Measurements from ENCODE around the gene FAM120B.
"Not testable (repeated sequence)": the region's sequence is repeated elsewhere in the genome, so short reads cannot be mapped to it uniquely, and the experiment has no call there.

The FAM120B gene

DNA sequence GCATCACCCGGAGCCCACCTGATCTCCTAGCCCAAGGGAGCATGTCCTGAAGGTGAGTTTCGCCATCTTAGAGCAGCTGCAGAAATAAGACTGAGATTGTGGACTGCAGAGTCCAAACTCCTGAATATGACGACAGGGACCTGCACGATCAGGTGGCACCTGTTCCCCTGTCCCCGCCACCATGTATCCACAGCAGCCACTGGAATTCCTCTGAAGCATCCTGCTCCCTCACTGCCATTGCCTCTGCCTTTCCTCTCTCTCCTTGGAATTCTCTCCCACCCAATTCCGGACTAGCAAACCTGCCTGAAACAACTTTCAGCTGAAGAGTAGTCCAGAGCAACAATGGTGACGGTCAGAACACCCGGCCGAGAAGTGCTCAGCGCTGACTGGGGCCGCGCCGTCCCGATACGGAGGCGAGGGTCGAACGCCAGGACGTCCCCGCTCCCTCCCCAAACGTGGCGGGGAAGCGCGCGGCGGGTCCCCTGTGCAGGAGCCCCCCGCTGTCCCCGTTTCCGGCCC, 694 bp upstream of the FAM120B start:
- DNase-seq: no peak

DNA sequence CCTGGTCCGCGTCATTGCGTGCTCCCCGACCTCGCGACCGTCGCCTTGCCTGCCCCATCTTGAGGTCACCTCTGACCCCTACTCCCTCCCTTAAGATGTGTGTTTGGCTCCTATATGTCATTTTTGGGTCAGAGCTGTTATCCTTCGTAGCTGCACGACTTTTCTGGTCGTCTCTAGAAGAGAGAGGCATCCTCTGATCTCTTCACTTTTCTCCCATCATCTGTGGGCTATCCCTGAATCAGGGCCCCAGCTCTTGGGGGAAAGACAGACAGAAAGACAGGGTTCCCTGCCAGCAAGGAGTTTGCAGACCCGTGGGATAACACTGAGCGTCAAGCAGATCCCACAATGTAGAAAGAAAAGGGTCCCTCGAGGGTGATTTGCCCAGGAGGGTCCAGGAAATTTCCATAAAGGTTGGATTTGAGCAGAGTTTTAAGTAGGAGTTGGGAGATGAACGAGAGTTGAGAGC, 555 bp downstream of the FAM120B start:
- DNase-seq: no peak

DNA sequence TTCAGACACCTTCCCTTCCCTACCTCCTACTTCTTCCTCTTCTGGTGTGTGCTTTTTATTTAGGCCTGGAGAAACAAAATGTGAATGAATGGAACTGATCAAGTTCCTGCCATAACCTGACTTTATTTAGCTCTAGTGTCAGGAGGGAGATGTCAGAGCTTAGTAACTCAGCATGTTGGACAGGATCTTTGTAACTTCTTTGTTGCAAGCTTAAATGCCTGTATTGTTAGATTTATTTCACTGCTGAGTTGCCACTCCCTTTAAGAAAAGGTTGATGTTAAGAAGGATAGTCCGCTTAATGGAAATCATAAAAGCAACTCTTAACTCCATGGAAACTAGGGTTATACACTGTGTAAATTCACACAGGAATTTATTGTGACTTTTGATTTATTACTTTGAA, 2.2 kb downstream of the FAM120B start:
- DNase-seq: no peak

DNA sequence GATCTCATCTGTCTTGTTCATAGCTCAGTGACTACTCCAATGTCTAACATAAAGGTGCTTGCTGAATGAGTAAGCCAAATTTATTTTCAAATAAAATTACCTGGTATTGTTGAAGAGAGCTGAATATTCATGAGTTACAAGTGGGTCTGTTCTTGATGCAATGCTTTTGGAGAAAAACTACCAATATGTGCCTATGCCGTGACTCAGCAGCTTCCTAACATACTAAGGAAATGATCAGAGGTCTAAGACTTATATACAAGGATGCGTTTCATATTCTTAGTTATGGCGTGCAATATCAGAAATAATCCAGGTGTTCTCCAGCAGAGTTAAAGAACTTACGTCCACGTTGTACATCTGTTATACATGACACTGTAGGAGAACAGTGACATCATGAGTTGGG, 5.1 kb downstream of the FAM120B start:
- no peak for DNase-seq

DNA sequence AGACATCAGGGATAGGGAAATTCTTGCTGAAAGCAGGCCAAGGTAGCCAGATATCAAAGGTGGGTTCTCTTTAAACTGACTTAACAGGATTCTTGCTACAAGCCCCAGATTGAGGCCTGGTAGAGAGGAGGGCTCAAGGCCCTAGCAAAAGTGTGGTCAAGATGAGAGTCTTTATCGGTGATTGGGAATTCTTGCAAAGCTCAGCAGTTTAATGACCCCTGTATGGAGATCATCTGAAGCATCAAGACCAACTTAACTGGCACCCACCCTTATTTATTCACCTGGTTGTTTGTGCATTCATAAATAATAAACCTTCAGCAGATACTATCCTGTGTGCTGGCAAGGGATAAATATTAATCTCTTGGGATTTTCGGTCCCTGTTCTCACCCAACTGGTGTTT, 6.3 kb downstream of the FAM120B start:
- DNase-seq: no peak

DNA sequence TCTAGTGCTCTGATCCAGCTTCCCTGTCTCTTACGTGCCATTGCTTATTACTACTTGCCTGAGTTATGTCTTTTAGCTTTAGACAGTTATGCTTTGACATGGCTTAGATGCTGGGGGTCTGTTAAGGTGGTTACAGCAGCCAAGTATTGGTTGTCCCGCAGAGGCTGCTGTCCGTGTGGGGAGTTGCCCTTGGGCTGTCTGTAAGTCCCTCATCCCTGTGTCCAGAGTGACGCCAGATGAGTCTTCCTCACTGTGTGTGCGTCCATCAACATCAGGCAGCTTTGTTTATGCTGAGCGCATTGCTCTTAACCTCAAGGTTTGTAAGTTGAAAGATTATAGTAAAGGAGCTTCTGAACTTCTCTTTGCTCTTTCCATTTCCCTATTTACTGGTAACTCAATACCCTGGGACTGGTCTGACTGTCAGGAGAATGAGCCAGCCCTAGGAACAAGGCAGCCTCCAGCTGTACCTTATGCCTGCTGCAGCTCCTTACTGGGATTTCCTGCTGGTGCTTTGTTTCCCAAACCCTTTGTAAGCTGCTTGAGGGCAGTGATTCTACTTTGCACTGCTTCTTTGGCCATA, 7.2 kb downstream of the FAM120B start:
- no peak for DNase-seq

DNA sequence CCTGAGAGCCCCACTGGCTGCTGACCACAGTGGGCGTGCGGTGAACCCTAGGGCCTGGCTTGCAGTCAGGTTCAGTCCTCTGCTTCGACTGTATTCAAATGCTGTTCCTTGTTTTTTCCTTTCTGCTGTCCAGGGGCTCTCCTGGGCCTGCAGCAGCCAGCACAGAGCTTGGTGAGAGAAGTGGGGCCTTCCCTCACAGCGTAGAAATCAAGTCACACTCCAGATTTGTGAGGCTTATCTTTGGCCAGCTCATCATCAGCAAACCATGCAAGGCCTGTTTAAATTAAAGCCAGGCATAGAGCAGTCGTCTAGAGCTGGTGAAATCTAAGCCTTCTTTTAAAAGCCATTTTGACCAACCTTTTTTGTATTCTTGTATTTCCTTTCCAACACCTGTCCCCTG, 8.4 kb downstream of the FAM120B start:
- no peak for DNase-seq

DNA sequence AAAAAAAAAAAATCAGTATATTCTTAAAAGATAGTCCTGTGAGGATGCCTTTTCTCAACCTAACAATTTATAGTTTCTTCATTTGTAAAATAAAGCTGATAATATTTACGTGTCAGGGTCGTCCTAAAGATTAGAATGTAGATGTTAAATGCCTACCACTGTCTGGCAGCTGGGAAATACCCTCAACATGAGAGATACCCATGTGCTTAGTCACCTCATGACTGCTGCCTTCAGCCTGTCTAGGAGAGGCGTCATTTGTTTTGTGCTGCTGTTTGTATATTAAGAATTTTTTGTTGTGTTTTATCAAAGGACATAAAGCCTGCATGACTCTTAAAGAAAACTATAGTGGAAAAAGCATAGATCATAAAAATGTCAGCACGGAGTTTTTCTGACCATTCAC, 9.5 kb downstream of the FAM120B start:
- no peak for DNase-seq

DNA sequence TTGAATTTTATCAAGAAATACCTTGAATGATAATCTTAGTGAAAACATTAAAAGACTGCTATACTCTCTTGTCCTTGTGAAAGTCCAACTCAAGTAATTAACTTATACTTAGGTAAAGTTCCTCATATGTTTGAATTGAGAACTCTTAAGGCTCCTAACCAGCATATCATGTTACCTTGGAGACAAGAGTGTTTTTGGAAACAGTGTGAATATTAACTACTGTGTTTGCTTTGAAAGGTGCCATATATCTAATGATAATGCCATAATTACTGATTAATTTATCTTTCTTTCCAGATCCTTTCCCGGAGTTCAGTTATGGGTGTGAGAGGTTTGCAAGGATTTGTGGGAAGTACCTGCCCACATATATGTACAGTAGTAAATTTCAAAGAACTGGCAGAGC, 10.5 kb downstream of the FAM120B start:
- DNase-seq: no peak

DNA sequence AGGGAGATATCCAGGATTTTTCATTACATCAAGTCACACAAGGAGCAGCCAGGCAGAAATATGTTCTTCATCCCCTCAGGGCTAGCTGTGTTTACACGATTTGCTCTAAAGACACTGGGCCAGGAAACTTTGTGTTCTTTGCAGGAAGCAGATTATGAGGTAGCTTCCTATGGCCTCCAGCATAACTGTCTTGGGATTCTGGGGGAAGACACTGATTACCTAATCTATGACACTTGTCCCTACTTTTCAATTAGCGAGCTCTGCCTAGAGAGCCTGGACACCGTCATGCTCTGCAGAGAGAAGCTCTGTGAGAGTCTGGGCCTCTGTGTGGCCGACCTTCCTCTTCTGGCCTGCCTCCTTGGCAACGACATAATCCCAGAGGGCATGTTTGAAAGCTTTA, 11.2 kb downstream of the FAM120B start:
- DNase-seq: no peak

DNA sequence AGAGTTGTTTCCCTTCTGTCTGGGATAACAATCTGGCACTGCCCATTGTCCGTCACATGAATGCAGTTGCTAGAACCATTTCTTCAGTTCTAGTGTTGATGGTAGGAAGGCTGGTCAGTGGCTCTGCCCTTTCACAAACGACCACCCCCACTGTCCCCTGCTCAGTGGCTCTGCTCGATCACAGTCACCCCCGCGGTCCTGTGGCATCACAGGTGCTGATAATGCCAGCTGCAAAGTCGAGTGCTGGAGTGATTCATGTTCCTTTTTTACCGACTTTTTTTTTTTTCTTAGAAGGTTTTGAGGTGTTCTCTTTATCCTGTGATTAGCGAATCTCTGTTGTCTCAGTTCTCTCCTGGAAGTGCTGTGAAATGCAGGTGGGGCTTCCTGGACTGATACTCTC, 22.8 kb downstream of the FAM120B start:
- DNase-seq: no peak

DNA sequence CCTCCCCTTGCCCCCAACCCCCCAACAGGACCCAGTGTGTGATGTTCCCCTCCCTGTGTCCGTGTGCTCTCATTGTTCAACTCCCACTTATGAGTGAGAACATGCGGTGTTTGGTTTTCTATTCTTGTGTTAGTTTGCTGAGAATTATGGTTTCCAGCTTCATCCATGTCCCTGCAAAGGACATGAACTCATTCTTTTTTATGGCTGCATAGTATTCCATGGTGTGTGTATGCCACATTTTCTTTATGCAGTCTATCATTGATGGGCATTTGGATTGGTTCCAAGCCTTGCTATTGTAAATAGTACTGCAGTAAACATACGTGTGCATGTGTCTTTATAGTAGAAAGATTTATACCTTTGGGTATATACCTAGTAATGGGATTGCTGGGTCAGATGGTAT, 28.6 kb downstream of the FAM120B start:
- DNase-seq: not testable (repeated sequence)

DNA sequence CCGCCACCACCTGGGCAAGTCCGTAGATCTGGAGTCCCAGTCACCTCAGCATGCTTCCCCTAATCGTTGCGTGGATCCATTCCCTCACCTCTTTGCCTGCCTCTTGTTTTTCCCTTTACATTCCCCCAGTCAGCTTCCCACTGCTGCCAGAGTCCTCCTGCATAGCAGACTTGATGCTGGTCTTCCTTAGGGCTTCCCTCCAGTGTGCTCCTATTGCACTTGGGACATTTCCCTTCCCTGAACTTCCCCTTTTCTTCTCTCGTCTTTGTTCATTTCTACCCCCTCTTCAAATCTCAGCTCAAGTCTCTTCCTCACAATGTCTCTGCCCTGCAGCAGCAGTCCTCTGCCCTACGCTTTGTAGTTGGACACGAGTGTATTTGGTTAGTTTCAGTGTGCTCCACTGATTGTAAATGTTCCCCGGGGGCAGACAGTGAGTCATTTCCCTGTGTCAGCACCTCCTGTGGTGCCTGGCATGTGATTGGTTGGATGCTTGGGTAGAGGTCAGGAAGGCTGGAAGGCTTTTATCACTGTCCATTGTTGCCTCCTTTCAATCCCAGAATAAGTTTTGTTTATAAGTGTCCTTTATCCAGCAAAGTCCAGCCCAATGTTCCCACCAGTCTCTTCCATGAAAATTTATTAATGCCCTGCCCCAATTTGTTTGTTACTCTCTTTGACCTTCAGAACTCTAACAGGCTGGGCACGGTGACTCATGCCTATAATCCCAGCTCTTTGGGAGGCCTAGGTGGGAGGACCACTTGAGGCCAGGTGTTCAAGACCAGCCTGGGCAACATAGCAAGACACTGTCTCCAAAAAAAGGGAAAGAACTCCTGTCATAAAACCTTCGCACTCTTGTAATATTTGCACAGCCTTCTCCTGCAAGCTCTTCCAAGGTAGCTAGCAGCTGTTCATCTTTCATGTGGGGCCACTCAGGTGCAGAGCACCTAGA, 38.3 kb downstream of the FAM120B start:
- DNase-seq: no peak

DNA sequence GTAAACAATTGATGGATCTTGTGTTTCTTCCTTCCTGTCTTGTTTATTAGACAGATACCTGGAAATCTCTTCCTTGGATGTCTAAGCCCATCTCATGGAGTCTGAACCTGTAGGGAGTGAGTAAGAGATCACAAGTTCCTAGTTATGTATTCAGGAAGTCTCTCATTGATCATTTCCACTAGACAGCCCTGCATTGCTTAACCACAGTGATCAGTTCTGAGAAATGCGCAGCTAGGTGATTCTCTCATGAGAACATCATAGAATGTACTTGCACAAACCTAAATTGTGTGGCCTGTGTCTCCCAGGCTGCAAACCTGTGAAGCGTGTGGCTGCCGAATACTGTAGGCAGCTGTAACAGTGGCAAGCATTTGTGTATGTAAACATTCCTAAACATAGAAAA, 39.1 kb downstream of the FAM120B start:
- DNase-seq: no peak

DNA sequence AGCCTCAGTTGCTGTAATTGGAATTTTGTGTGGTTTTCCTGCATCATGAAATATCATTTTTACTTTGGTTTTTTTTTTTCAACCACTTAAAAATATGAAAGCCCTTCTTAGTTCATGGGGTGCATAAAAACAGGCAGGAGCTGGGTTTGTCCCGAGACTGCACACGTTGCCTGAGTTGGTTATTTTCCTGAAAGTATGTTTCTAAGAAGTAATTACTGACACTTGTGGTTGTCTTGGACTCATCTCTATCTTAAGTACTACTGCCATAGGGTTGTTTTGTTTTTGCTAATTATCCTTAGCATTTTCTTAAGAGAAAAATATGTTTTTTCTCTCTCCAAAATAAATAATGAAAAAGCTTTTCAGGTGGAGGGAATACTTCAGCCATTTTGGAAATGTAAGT, 40.1 kb downstream of the FAM120B start:
- no peak for DNase-seq

DNA sequence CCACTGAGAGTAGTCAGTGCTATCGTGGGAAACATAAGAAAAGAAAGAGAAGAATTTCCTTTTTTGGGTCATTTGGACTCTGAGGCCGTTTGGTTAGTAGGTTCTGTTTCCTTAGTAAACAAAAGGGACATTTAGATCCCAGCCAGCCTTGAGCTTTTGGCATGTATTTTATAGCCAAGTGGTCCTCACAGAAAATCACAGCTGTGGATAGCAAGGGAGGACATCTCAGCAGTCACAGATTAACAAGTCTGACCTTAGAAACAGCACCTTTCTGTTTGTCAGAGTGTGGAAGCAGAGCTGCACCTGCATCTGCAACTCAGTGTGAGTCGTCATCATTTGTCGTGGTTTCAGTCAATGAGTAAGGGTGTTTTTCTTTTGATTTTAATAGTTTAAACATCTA, 40.5 kb downstream of the FAM120B start:
- DNase-seq: no peak

DNA sequence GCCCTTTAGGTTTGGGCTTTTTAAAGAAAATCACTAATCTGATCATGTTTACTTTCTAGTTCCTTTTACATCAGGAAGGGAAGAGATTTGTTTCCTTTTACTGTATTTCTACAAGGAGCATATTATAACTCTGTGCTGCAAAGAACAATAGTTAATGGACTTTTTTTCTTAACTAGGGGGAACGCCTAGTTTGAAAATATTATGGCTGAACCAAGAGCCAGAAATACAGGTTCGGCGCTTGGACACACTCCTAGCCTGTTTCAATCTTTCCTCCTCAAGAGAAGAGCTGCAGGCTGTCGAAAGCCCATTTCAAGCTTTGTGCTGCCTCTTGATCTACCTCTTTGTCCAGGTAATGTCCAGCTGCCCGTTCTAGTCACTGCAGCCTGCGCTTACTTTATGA, 41.4 kb downstream of the FAM120B start:
- DNase-seq: no peak

DNA sequence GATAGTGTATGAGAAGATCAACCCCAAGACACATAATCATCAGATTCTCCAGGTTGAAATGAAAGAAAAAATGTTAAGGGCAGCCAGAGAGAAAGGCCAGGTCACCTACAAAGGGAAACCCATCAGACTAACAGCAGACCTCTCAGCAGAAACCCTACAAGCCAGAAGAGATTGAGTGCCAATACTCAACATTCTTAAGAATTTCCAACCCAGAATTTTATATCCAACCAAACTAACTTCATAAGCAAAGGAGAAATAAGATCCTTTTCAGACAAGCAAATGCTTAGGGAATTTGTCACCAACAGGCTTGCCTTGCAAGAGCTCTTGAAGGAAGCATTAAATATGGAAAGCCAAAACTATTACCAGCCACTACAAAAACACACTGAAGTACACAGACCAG, 44.9 kb downstream of the FAM120B start:
- DNase-seq: not testable (repeated sequence)

DNA sequence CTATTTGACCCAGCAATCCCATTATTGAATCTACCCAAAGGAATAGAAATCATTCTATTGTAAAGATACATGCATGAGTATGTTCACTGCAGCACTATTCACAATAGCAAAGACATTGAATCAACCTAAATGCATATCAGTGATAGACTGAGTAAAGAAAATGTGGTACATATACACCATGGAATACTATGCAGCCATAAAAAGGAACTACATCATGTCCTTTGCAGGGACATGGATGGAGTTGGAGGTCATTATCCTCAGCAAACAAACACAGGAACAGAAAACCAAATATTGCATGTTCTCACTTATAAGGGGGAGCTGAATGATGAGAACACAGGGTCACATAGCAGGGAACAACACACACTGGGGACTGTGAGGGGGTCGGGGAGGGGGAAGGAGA, 48.6 kb downstream of the FAM120B start:
- not testable (repeated sequence) for DNase-seq

DNA sequence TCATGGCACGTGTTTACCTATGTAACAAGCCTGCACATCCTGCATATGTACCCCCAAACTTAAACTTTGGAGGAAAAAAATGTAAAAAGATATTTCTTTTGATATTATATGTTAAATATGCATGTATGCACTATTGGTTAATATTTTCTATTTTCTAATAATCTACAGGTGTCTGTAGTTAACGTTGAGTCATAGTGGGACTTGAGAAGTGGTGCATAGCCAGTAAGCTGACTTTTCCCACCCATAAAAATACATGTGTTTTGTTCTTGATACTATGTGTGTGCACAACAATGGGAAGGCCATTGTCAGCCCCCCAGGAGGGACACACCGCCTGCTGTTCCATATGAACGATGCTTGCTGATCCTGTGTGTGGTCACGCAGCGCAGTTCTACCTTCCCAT, 49.1 kb downstream of the FAM120B start:
- DNase-seq: no peak

DNA sequence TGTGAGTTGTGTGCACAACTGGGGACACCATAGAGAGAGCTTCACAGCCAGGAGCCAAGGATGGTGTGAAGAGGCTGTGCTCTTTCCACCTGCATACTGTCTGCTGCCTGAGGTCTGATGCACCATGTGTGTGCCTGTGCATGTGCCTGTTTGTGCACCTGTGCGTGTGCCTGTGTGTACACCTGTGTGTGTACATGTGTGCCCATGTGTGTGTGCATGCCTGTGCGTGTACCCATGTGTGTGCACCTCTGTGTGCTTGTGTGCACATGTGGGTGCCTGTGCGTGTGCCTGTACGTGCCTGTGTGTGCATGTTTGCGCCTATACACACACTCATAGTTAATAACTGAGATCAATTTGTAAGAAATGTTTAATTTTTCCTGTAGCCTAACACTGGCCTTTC, 51.3 kb downstream of the FAM120B start:
- DNase-seq: no peak

DNA sequence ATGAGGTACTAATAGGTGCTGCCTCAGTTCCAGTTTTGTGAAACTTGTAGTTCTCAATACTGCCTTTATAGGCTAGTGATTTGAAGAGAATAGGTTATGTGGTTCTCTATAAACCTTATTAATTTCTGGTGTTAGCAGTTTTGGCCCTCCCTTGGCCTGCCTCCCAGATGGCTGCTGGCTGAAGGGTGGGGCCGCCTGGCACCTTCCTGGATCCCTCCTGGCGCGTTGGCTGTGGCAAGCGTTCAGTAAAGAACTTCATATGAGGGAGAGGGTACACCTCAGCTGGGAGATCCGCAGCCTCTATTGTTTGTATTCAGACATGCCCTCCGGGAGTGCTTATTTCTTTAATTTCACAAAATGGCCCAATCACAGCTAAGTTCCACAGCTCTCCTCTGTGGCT, 51.9 kb downstream of the FAM120B start:
- no peak for DNase-seq

DNA sequence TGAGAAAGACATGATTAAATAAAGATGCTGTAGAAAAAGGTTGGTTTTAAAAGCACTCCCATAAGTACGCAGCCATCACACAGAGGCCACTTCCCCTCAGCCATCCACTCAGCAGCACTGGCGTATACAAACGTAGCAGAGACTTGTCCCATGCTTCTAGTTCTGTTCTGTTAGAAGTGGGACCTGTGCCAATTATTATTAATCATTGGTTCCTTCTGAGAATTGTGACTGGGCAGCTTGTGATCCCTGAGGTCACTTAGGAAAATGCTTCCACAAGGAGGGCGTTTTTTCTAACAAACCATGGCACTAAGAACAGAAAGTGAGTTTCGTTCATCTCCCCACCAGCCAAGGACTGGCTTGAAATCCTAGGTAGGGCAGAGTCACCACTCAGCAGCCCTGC, 53.9 kb downstream of the FAM120B start:
- DNase-seq: no peak

DNA sequence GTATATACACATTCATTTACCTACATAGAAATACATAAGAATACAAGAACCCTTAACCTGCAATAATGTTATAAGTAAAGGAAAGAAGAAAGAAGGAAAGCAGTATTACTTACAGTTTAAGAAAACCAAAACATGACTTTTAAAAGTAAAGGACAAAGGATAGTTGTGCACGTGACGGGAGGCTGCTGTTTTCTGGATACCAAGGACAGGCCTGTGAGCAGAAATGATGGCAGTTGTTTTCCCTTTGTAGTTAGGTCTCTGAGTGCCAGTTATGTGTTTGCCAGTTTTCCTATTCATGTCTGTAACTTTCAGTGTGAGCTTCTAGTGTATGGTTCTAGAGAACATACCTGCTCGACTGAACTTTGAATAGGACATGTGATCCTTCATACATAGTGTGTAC, 54.8 kb downstream of the FAM120B start:
- DNase-seq: no peak

All from NCI-H1436 (cell line).